Measurements from ENCODE around the gene USP16. TPM values are rescaled to one million over a fixed set of nuclear protein-coding genes. Genes with fewer than 3 reads are reported as not detected.

USP16 gene
- total RNA-seq, 8 experiments from 2014 or later: 21.4 to 41.0 (median 32.7) TPM

- peak in 1 of 8 experiments; percentile 10 for ATAC-seq (replicated peaks in 6 of 8)
- WGBS, 10 experiments: 63 to 100% (median 99%) methylated on average over 1 to 4 of the region's 5 CpGs; no CpG with 5 or more reads in 2 of the 10 experiments
- Histone ChIP-seq H3K4me1 (replicated peaks in 1 of 2) (no peaks in the 10 kb centered on the region), H3K27ac (no peak overlapping the region), H3K4me3 (no peak overlapping the region)
- in situ Hi-C loops (cut with MboI; ENCODE audit: low pct_unique_long_range_greater_than_20kb in 2 of 9, low sequenced_read_pairs in 9 of 9, unreplicated experiment in 9 of 9): no loop called here
These were observed 28.6 kb downstream of the USP16 start for GRCh38 chr21:29053011-29053553.

- ATAC-seq (replicated peaks in 6 of 8): no peak
- 87 to 100% (median 94%) methylated on average over 1 to 4 of the region's 4 CpGs; no CpG with 5 or more reads in 1 of the 10 experiments for WGBS, 10 experiments
- H3K4me3 ChIP-seq: no peak overlapping the region
- H3K4me1 ChIP-seq (replicated peaks in 1 of 2): no peaks in the 10 kb centered on the region
- in situ Hi-C loops (cut with MboI; ENCODE audit: low pct_unique_long_range_greater_than_20kb in 2 of 9, low sequenced_read_pairs in 9 of 9, unreplicated experiment in 9 of 9): no loop called here
- H3K27ac ChIP-seq: no peak overlapping the region
These were observed 29.2 kb downstream of the USP16 start for GRCh38 chr21:29053656-29054055.

GRCh38 chr21:29055080-29055479 is 30.6 kb downstream of the USP16 start:
- WGBS, 10 experiments: 78 to 100% (median 95%) methylated on average over 1 to 5 of the region's 5 CpGs; no CpG with 5 or more reads in 2 of the 10 experiments
- no peaks in the 10 kb centered on the region for H3K4me1 ChIP-seq (replicated peaks in 1 of 2)
- H3K4me3 ChIP-seq: no peak overlapping the region
- no peak overlapping the region for H3K27ac ChIP-seq
- no peak for ATAC-seq (replicated peaks in 6 of 8)
- in situ Hi-C loops (cut with MboI; ENCODE audit: low pct_unique_long_range_greater_than_20kb in 2 of 9, low sequenced_read_pairs in 9 of 9, unreplicated experiment in 9 of 9): no loop called here

GRCh38 chr21:29056005-29056404 is 31.5 kb downstream of the USP16 start:
- in situ Hi-C loops (cut with MboI; ENCODE audit: low pct_unique_long_range_greater_than_20kb in 2 of 9, low sequenced_read_pairs in 9 of 9, unreplicated experiment in 9 of 9): no loop called here
- H3K4me3 ChIP-seq: no peak overlapping the region
- H3K27ac ChIP-seq: no peak overlapping the region
- H3K4me1 ChIP-seq (replicated peaks in 1 of 2): no peaks in the 10 kb centered on the region
- 17 to 100% (median 67%) methylated on average over 1 of the region's 1 CpG; no CpG with 5 or more reads in 4 of the 10 experiments for WGBS, 10 experiments
- peak in 3 of 8 experiments; percentile 60 to 70 (median 62) for ATAC-seq (replicated peaks in 6 of 8)

- WGBS, 10 experiments: 58 to 100% (median 93%) methylated on average over 1 to 3 of the region's 3 CpGs
- in situ Hi-C loops (cut with MboI; ENCODE audit: low pct_unique_long_range_greater_than_20kb in 2 of 9, low sequenced_read_pairs in 9 of 9, unreplicated experiment in 9 of 9): no loop called here
These were observed 32.1 kb downstream of the USP16 start for GRCh38 chr21:29056538-29057050.

GRCh38 chr21:29064850-29065481 is 40.5 kb downstream of the USP16 start:
- in situ Hi-C loops (cut with MboI; ENCODE audit: low pct_unique_long_range_greater_than_20kb in 2 of 9, low sequenced_read_pairs in 9 of 9, unreplicated experiment in 9 of 9): no loop called here

More at GRCh38 chr21:29056538-29057050, 32.1 kb downstream of the USP16 start:
- no peak overlapping the region for H3K27ac ChIP-seq
- peak in 2 of 8 experiments; percentile 13 to 42 for ATAC-seq (replicated peaks in 6 of 8)
- no peaks in the 10 kb centered on the region for H3K4me1 ChIP-seq (replicated peaks in 1 of 2)
- no peak overlapping the region for H3K4me3 ChIP-seq

GRCh38 chr21:29072873-29073221 is 48.4 kb downstream of the USP16 start:
- 0 to 7% (median 0%) methylated on average over 3 to 13 of the region's 13 CpGs; no CpG with 5 or more reads in 3 of the 10 experiments for WGBS, 10 experiments
- ATAC-seq (replicated peaks in 6 of 8): peak in 1 of 8 experiments; percentile 20

More at GRCh38 chr21:29064850-29065481, 40.5 kb downstream of the USP16 start:
- H3K4me3 ChIP-seq: no peak overlapping the region
- WGBS, 10 experiments: 67 to 100% (median 85%) methylated on average over 1 to 3 of the region's 3 CpGs; no CpG with 5 or more reads in 2 of the 10 experiments
- ATAC-seq (replicated peaks in 6 of 8): peak in 1 of 8 experiments; percentile 30
- H3K27ac ChIP-seq: no peak overlapping the region
- no peaks in the 10 kb centered on the region for H3K4me1 ChIP-seq (replicated peaks in 1 of 2)

GRCh38 chr21:29073222-29074006 is 48.9 kb downstream of the USP16 start, which contains the start of gene CCT8:
CCT8 (minus strand) TSS chr21:29073648; CDS start chr21:29073590, 58 bp downstream.
- 0 to 20% (median 0%) methylated on average over 1 to 31 of the region's 62 CpGs; no CpG with 5 or more reads in 1 of the 10 experiments for WGBS, 10 experiments

More at GRCh38 chr21:29072873-29073221, 48.4 kb downstream of the USP16 start:
- peak overlapping the region; percentile 72 to 92 for H3K27ac ChIP-seq
- in situ Hi-C loops (cut with MboI; ENCODE audit: low pct_unique_long_range_greater_than_20kb in 2 of 9, low sequenced_read_pairs in 9 of 9, unreplicated experiment in 9 of 9): no loop called here
- peak overlapping the region; percentile 62 to 82 (median 73) for H3K4me3 ChIP-seq
- H3K4me1 ChIP-seq (replicated peaks in 1 of 2): peaks cover 12 to 15% of the 10 kb centered on the region in 2 donors

GRCh38 chr21:29074007-29074376 is 49.5 kb downstream of the USP16 start:
- 5 to 80% (median 18%) methylated on average over 1 to 9 of the region's 9 CpGs for WGBS, 10 experiments
- Histone ChIP-seq H3K4me3 (peak overlapping the region; percentile 62 to 82 (median 73)), H3K27ac (peak overlapping the region; percentile 81 to 82), H3K4me1 (replicated peaks in 1 of 2) (peaks cover 13 to 15% of the 10 kb centered on the region in 2 donors)
- ATAC-seq (replicated peaks in 6 of 8): peak; percentile 33 to 63 (median 54)
- in situ Hi-C loops (cut with MboI; ENCODE audit: low pct_unique_long_range_greater_than_20kb in 2 of 9, low sequenced_read_pairs in 9 of 9, unreplicated experiment in 9 of 9): no loop called here

More at GRCh38 chr21:29073222-29074006, 48.9 kb downstream of the USP16 start, which contains the start of gene CCT8:
- Histone ChIP-seq H3K4me1 (replicated peaks in 1 of 2) (peaks cover 12 to 15% of the 10 kb centered on the region in 2 donors), H3K27ac (peak within 1 kb of the TSS; percentile 82 to 92), H3K4me3 (peak within 1 kb of the TSS; percentile 62 to 82 (median 73))
- peak; percentile 90 to 98 (median 96) for ATAC-seq (replicated peaks in 6 of 8)
- in situ Hi-C loops (cut with MboI; ENCODE audit: low pct_unique_long_range_greater_than_20kb in 2 of 9, low sequenced_read_pairs in 9 of 9, unreplicated experiment in 9 of 9): no loop called here

- Histone ChIP-seq H3K4me3 (no peak overlapping the region), H3K27ac (no peak overlapping the region), H3K4me1 (replicated peaks in 1 of 2) (peaks cover 15 to 19% of the 10 kb centered on the region in 2 donors)
- WGBS, 10 experiments: 88 to 100% (median 97%) methylated on average over 2 to 4 of the region's 4 CpGs
- ATAC-seq (replicated peaks in 6 of 8): no peak
- in situ Hi-C loops (cut with MboI; ENCODE audit: low pct_unique_long_range_greater_than_20kb in 2 of 9, low sequenced_read_pairs in 9 of 9, unreplicated experiment in 9 of 9): loop anchor here in 3 of 9 experiments (25.0 kb wide), 2 partner anchors 263 to 2013 kb away; no protein-coding TSS in a partner anchor
These were observed 50.3 kb downstream of the USP16 start for GRCh38 chr21:29074783-29075182.

- no peak overlapping the region for H3K27ac ChIP-seq
- peaks cover 11 to 19% of the 10 kb centered on the region in 2 donors for H3K4me1 ChIP-seq (replicated peaks in 1 of 2)
- peak in 1 of 8 experiments; percentile 4 for ATAC-seq (replicated peaks in 6 of 8)
- 44 to 100% (median 74%) methylated on average over 1 to 8 of the region's 9 CpGs for WGBS, 10 experiments
- H3K4me3 ChIP-seq: no peak overlapping the region
- in situ Hi-C loops (cut with MboI; ENCODE audit: low pct_unique_long_range_greater_than_20kb in 2 of 9, low sequenced_read_pairs in 9 of 9, unreplicated experiment in 9 of 9): loop anchor here in 3 of 9 experiments (25.0 kb wide), 2 partner anchors 261 to 2011 kb away; no protein-coding TSS in a partner anchor
These were observed 51.4 kb downstream of the USP16 start for GRCh38 chr21:29075706-29076466.

Measured in motor neuron (in vitro differentiated cells).